T-helper 1 cell treated with Interleukin-12 subunit alpha and Interleukin-12 subunit beta and Interleukin-4 antibody, amounts not matched to agents 30 ng/mL and 1 ng/mL, for 36 hours (primary cell): Measurements from ENCODE around the gene PREX1. TPM values are rescaled to one million over a fixed set of nuclear protein-coding genes. Genes with fewer than 3 reads are reported as not detected.

Source experiments
- intact Hi-C: fragments of 100-400 bp; cut with micrococcal nuclease; formaldehyde crosslinking; loops from one replicate; pipeline ENCODE4 v1.15.1; 2024
- total RNA-seq: library from RNA; stranded (reverse); gene quantifications from 2 replicates; pipeline ENCODE4 v1.2.3, GENCODE V29; 2022

Gene PREX1
- total RNA-seq, 1 donor from 2014 or later, result 119 TPM

DNA sequence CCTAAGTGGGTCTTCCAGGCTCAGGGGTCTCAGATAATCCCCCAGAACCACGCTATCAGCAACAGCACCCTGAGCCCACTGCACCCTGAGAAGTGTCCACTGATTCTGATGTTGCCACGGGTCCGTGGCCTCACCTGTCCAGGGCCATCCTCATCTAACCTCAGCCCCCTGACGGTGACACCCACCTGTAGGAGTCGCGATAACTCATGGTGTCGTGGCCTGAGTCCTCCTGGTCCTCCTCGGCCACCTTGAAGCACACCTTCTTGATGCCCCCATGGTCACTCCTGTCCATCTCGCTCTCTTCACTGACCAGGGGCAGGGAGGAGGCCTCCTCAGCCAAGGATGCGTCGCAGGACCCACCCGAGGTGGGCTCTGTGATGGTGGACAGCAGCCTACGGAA lies 182.1 kb downstream of the PREX1 start:
- intact Hi-C loops, result no loop called here

DNA sequence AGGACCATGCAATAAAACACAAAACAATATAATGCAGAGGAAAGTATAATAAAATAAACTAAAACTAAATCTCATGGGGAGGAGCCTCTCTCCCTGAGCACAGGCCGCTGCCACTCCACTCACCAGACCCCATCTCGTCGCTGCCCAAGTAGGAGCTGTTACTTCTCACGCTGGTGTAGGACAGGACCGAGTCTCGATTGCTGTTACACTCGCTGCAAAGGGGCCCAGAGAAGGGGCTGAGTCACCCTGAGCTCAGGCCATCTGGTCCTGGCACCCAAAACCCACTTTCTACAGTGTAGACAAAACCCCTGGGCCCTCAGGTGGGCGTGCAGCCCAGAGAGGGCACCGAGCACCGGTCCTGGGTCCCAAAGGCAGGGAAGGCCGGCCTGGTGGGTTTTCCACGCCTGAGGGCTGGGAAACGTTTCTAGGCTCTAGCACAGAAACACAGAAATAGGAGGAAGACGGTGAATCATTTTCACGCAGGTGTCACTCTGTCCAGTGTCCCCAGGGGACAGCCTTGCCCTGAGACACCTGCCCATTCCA lies 183.4 kb downstream of the PREX1 start:
- intact Hi-C loops, result no loop called here

DNA sequence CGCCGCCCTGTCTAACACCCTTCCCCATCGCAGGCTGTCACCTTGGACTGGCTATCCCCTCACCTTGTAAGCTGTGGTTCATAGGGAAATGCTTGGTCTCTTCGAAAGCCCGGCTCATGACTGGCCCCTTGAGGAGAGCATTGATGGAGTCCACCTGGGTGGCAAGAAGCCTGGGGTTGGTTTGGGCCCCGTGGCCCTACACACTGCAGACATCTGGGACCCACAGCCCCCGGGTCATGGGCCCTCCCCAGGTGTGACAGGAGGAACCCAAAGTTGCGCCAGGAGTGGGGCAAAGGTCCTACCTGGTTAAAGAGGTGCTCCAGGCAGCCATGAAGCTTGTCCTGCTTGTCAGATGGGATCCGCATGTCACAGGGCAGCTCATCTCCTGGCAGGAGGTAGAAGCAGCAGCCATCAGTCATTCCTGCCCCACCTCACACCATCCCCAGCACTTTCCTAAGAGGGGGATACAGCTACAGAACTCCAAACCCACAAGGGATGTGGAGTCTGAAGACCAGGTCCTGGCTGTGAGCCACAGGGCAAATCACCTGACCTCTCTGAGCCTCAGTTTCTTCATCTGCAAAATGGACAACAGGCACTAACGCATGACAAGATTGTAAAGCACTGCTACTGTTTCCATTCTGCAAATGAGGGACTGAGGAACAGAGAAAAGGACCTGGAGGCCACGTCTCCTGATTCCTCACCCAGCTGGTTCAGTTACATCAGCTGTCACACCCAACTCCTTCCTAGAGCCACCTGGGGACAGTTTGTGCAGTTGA lies 185.5 kb downstream of the PREX1 start:
- intact Hi-C loops, result no loop called here

DNA sequence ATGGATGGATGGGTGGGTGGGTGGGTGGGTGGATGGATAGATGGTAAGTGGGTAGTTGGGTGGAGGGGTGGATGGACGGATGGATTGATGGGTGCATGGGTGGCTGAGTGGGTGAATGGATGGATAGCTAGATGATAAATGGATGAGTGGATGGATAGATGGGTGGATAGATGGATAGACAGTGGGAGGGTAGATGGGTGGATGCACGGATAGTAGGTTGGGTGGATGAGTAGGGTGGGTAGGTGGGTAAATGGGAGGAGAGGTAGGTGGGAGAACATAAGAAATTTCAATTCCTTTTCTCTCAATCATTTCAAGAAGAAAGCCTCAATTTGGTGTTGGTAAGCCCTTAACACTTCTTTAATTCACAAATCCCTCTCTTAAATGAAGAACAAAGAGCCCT lies 186.9 kb downstream of the PREX1 start:
- intact Hi-C loops, result no loop called here

DNA sequence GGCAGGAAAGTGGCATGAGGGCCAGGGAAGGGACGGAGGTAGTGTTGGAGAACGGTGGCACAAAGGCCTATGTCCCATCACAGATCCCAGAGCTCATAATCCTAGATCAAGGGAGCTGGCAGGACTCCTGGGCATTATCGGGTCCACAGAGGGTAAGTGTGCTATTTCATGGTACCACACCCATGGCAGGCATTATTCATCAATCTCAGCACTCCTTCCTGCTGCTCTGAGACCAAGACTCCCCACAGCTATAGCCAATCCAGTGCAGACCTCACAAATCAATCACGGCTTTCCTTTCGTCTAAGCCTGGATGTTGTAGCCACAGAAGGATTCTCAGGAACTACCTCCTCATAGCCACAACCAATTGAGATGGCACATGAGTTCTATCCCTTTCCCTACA lies 187.9 kb downstream of the PREX1 start:
- intact Hi-C loops, result no loop called here

DNA sequence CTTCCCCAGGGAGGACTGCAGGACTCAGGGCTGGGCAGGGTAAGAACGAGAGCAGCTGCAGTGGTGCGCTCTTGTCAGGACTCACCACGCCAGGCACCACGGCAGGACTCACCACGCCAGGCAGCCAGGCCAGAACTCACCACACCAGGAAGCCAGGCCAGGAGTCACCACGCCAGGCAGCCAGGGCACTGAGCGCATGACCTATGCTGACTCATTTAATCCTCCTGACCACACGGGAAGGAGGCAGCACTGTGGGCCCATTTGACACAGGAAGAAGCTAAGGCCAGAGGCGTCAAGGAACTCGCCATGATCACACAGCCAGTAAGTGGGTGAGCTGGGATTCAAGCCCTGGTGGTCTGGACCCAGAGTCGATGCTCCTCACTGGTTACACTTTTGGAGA lies 189.3 kb downstream of the PREX1 start:
- intact Hi-C loops, result no loop called here

DNA sequence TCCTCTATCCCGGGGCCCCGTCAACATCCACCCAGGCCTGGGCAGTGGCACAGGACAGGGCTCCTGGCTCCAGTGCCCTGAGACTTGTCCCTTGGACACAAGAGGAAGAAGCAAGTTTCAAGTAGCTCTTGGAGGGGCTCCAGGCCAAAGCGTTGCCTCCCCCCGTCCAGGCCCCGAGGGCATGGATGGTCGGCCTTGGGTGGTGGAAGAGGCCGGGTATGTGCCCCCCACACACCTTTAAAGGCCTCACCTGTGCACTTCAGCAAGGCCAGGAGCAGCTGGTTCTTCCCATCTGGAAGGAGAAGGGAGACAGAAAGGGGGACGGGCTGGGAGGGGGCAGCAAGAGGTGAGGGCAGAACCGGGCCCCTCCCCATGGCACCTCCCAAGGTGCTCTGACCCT lies 190.3 kb downstream of the PREX1 start:
- intact Hi-C loops, result no loop called here

DNA sequence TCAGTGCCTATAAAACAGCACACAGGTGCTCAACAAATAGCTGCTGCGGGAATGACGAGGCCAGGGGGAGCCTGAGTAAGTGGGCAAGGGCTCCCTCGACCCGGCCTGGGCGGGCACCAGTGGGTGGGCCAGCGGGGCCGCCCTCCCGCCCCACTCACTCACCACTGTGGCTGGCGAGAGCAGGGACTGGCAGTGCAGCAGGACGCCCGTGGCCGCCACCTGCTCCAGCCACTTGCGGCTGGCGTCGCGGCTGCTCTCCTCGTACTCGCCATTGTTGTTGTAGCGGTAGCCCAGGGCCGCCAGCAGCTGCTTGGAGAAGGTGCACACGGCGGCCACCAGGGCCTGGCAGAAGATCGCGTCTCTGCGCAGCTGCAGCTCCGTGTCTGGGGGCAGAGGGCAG lies 191.5 kb downstream of the PREX1 start:
- intact Hi-C loops, result loop anchor here (1.0 kb wide), 1 partner anchor 269 kb away; no protein-coding TSS in a partner anchor

DNA sequence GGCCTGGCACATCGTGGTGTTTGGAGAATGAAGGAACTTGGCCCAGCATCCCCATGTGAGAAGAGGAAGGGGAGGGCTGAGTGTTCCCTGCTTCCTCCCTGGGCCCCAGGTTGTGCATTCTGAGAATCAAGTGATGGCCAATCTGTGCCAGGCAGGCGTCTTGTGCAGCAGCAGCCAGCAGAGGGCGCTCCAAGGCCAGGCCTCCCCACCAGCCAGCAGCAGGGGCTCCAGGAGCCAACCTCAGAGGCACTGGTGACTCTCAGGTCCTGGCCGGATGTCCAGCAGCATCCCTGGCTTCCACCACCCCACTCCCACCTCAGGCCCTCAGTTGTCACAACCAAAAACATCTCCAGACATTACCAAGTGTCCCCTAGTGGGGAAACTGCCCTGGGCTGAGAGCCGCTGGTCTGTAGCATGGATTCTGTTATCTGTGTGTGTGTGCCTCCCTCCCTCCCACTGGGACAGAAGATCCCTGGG lies 192.0 kb downstream of the PREX1 start:
- intact Hi-C loops, result loop anchor here (1.0 kb wide), 2 partner anchors 21 to 269 kb away; no protein-coding TSS in a partner anchor

DNA sequence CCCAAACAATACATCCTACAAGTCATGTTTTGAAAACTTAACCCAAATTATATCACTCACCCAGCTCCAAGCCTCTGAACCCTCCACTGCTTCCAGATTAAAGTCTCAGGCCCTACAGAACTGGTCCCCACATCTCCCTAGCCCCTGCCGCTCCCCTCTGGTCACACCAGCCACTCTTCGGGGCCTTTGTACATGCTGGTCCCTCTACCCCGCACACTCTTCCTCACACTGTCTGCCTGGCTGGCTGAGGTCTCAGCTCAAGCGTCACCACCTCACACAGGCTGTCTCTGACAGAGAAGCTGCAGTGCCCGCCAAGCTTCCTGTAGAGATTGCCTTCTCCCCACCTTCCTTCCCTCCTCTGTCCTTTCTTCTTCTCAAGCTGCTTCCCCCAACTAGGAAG lies 192.4 kb downstream of the PREX1 start:
- intact Hi-C loops, result loop anchor here (1.0 kb wide), 1 partner anchor 22 kb away; no protein-coding TSS in a partner anchor

DNA sequence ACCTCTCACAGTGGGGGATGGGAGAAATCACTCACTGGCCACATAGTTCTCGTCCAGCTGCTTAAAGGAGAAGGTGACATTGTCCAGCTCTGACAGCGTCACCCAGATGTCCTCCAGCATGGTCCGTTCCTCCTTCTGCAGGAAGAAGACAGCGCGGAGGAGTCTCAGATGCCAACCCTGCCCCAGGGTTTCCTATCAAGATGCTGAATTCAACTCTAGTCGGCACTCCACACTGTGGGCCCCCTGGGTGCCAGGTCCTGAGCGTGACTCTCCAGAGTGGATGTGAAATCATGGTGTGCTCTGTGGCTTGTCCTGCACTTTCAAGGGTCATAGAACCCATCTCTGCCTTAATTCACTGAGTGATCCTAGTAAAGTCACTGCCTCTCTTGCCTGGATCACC lies 193.2 kb downstream of the PREX1 start:
- intact Hi-C loops, result loop anchor here (1.0 kb wide), 1 partner anchor 23 kb away; no protein-coding TSS in a partner anchor

DNA sequence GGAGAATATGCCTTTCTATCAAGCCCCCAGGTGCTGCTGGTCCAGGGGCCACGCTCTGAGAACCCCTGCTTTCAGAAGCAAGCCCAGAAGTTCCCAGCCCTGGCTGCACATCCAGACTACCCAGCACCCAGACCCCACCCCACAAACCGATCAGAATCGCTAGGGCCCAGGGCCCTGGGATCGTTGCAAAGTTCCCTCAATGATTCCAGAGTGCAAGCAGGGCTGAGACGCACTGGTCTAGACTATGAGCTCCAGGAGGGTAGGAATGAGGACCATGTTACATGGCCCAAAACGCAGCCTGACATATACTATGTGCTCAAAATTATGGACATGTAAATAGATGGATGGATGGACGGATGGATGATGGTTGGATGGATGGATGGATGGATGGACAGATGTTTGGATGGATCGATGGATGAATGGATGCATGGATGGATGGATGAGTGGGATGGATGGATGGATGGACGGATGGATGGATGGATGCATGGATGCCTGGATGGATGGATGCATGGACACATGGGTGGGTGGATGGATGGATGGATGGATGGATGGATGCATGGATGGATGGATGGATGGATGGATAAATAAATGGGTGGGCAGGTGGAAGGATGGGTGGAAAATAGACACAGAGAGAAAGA lies 194.1 kb downstream of the PREX1 start:
- intact Hi-C loops, result no loop called here

DNA sequence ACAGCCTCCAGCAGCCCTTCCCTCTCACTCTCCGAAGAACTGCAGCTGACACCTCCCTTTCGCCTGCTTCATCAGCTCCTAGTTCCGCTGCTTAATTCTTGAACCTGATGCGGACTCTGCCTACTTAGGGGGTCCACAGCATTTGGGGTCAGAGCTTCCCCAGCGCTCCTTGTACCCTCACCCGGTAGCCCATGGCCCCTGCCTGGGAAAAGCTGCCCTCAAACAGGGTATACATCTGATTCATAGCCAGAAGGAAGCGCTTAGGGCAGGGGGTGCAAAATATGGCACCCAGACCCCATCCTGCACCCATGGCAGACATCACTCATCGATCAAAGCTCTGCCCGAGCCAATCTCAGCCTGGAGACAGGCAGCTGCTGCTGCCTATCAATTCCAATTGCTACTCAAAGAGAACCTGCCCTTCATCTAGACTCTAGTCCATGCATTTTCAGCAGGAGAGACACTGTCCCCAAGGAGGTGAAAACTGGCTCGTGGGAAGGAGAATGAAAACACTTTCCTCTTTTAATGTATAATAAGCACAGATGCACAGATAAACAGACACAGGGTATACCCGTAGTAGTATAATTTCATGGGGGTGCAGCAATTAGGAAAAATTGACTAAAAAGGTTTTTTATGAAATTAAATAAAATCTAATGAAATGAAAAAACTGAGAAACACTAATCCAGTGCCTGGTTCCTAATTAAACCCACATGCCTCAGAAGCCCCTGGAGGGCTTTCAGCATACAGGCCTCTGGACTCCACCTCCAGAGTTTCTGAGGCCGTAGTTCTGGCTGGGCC lies 194.8 kb downstream of the PREX1 start:
- intact Hi-C loops, result no loop called here

DNA sequence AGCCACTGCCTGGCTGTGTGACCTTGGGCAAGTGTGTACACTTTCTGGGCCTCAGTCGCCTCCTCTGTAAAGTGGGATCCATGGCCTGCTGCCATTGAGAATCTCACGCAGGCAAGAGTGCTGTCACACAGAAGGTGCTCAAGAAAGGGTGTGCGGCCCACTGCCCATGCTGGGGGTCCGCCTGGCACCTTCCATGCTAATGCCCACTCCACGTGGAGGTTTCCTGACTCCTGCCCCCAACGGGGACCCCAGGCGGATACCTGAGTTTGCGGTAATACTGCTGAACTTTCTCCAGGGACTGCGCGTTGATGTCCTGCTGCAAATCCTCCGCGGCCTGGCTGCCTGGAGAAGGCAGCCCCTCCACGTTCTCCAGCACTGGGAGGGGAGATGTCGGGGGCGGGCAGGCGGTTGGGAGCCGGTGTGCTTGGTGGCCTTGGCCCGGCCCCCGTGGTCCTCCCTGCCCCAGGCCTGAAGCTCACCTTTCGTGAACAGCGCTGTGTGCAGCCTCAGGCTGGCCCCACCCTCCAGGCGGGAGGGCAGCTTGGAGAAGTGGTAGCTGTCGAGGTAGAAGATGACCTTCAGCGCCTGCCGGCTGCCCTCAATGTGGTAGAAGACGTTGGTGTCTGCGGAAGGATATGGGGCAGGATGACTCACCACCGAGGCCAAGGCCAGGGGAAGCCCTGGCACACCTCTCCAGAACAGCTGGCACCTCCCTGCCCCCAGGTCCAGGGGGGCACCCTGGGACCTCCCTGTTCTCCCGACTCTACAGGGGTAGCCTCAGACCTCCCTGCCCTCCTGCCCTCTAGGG lies 195.6 kb downstream of the PREX1 start:
- intact Hi-C loops, result no loop called here

DNA sequence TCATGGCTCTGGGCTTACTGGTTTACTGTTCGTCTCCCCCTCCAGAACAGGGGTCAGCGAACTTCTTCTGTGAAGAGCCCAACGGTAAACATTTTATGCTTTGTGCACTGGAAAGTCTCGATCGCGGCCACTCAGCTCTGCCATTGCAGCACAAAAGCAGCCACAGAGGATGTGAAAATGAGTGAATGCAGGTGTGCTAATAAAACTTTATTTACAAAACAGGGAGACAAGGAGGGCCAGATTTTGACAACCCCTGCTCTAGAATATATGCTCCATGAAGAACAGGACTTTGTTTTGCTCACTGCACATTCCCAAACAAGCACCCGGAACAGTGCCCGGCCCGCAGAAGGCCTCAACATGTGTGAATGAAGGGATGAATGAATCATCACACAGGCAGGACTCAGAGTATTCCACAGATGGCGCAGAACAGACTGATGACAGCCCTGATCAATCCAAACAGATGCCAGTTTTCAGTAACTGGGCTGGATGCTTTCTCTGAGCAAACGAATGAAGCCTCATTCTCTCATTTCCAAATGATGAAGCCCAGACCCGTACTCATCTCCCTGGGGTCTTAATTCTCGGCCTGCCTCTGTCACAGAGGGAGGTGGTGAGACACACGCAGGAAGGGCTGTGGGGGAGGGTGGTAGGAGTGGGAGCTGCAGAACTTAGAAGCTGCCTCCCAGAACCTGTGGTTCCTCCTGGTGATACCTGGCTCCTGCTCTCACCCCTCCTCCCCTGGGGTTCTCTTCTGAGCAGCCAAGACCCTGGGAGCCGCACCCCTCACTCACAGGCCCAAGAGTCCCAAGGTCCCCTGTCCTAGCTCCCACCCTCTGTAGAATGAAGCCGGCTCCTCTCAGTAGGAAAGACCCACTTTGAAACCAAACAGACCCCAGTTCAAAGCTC lies 196.4 kb downstream of the PREX1 start:
- intact Hi-C loops, result no loop called here

DNA sequence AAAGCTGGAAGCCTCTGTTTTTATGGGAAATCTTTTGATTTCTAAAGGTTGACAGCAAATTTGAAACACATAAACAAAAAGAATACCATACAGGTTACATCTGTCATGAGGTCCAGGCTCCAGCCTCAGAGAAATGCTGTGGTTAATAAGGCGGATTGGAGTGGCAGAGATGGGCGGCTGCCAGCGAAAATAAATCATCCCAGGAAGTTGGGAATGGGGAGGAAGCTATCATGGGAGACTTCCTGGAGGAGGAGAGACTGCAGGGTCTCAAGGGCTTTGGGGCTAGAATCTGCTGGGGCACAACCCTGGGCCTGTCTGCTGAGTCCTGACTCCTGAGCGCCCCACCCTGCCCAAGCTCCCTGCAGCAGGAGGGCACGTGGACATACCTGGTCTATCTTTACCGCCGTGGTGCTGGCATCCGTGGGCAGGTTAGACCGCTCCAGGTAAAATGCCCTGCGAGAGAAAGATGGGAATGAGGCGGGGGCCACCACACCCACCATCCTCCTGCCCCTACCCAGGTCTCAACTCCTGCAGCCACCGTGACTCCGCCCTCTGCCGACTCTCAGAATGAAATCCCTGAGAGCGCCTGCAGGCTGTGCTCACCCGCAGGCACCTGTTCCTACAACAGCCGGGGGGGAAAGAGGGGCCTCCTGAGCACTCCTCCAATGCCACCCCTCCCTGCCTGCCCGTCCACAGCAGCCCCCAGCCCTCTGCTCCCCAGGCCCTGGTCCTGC lies 197.3 kb downstream of the PREX1 start:
- intact Hi-C loops, result no loop called here

DNA sequence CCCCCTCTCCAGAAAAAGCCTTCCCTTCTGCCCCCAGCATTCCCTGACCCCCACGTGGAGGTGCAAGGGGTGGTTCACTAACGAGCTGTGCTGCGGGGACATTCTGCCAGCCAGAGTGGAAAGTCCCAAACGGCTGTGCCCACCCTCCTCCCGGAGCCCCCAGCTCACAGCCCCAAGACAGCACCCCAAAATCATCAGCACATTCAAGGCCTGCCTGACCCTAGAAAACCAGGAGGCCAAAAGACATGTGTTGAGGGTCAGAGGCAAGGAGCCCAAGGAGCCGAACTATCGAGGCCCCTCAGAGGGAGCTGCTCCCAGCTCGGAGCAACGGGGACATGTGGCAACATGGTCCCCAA lies 197.9 kb downstream of the PREX1 start:
- intact Hi-C loops, result no loop called here

DNA sequence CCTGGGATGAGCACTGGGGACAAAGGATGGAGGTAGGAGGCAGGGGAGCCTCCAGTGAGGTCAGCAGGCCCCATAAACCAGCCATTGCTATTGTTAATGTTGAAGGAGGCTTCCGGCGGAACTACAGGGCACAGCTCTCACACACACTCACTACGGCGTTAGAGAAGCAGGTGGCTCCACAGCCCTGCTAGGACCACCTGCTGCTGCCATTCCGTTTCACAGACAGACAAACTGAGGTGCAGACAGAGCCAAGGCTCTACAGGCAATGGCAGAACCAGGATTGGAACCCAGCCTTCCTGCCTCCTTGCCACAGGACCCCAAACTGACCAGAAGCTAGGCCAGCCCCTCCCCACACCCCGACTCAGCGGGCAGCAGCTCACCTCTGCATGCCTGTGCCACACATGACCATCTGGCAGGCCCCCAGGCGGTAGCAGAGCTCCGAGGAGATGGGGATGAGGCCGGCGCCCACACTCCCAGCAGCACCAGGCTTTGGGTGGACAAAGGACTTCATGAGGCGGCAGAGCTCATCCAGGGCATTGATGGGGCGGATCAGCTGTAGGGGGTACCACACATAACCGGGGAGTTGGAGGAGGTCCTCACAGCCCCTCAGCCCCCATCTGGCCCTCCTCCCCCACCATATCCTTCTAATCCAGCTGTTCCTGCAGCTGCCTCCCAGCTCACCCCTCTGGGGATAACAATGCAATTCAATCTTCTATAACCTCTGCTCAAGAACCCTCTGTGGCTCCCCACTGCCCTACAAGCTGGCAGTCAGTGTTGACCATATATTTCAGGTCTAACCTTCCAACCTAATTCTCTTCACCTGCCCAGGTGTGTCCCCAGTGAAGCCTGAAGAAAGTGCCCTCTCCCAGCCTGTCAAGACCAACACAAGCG lies 198.5 kb downstream of the PREX1 start:
- intact Hi-C loops, result no loop called here
